AG10803 (cell line): ENCODE data around the gene NDUFAB1.
"Not testable (repeated sequence)": the region's sequence is repeated elsewhere in the genome, so short reads cannot be mapped to it uniquely, and the experiment has no call there.

Source experiments
- DNase-seq: peaks from one replicate; pipeline ENCODE4 v3.0.0; 2010; ENCODE audit warnings: low read depth
- H3K4me3 ChIP-seq: 2 replicates; pipeline ENCODE4 v1.5.1; 2011; ENCODE audit warnings: mild to moderate bottlenecking, low read length, control low read depth
- CTCF ChIP-seq: conservative IDR thresholded peaks from 2 replicates; pipeline ENCODE4 v1.5.1; 2011; ENCODE audit warnings: mild to moderate bottlenecking, low read length, control low read depth, inconsistent platforms

Gene NDUFAB1

DNA sequence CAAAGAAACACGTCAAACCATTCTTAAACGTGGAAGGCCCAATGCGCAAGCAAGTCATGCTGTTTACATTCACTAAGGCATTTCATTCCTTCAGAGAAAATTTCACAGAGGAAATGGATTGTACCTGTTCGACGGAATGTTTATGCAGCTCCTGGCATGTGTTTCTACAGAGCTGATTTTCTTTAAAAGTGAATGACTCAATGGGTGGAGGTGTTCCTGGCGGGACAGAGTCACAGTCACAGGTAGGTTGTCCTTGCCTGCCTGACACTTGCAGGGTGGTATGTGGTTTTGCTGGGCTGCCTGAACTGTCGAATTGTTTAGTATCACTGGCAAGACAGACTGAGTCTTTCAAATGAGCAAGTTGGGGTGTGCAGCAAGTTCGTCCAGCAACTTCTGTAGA, 33.4 kb upstream of the NDUFAB1 start:
- DNase-seq: no peak
- H3K4me3 ChIP-seq: no peak overlapping the region
- TF ChIP-seq CTCF: no peak

- no peak overlapping the region for H3K4me3 ChIP-seq
- no peak for DNase-seq
- no peak for TF ChIP-seq CTCF
Observed at GRCh38 chr16:23624092-23624491, 28.0 kb upstream of the NDUFAB1 start.

DNA sequence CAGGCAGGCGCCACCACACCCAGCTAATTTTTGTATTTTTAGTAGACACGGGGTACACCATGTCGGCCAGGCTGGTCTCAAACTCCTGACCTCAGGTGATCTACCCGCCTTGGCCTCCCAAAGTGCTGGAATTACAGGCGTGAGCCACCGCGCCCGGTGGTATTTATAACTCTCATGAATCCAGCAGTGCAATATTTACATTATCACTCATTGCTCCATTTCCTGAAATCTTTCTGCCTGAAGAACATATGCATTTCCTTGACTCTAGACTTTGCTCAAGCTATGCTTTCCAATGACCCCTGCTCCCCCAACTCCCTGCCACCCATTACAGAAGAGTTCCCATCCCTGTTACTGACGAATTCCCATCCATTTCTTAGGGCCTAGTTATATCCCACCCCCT, 19.7 kb upstream of the NDUFAB1 start:
- no peak for TF ChIP-seq CTCF
- H3K4me3 ChIP-seq: no peak overlapping the region
- DNase-seq: no peak

DNA sequence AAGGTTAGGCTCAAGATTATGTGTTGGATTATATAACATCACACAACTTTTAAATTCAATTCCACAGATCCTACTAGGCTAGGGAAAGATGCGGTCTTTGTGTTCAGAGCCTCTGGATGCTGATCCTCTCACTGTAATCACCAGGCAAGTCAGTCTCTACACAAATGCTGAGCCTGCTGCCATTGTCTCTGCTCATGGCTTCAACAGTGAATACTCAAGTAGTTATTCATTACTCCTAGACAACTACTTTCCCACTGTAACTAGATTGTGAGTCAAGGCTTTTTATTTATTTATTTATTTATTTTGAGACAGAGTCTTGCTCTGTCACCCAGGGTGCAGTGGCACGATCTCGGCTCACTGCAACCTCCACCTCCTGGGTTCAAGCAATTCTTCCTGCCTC, 15.8 kb upstream of the NDUFAB1 start:
- no peak for DNase-seq
- TF ChIP-seq CTCF: no peak
- H3K4me3 ChIP-seq: no peak overlapping the region

- not testable (repeated sequence) for DNase-seq
Observed at GRCh38 chr16:23610905-23611304, 14.8 kb upstream of the NDUFAB1 start.

DNA sequence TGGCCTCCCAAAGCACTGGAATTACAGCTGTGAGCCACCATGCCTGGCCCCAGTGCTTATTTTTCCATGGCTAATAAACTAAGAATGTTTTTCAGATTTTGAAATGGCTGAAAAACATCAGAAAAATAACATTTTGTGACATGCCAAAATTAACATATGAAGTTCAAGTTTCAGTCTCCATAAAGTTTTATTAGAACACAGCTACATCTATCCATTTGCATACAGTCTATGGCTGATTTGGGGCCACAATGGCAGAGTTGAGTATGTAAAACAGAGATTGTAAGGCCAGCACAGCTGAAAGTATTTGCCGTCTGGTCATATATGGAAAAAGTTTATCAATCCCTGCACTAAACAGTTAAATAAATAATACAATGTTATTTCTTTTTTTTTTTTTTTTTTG, 13.8 kb upstream of the NDUFAB1 start:
- no peak for DNase-seq
- TF ChIP-seq CTCF: no peak
- no peak overlapping the region for H3K4me3 ChIP-seq

More at GRCh38 chr16:23610905-23611304, 14.8 kb upstream of the NDUFAB1 start:
- H3K4me3 ChIP-seq: not testable (repeated sequence)

DNA sequence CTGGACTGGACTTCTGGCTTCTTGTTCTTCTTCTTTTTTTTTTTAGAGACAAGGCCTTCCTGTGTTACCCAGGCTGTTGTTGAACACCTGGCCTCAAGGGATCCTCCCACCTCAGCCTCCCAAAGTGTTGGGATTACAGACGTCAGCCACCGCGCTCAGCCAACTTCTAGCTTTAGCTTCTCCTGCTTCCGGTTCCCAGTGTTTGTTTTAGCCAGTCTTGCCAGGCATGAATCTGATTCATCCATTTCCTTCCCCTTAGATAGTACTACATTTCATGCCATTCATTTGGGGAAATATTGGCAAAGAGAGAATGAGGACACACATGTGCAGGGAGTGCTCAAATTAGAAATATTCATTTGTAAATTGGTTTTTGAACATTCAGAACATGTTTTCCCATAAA, 12.1 kb upstream of the NDUFAB1 start:
- H3K4me3 ChIP-seq: no peak overlapping the region
- TF ChIP-seq CTCF: no peak
- no peak for DNase-seq

- DNase-seq: no peak
- TF ChIP-seq CTCF: no peak
- H3K4me3 ChIP-seq: no peak overlapping the region
Observed at GRCh38 chr16:23607726-23608125, 11.6 kb upstream of the NDUFAB1 start.
